IMR-90 (cell line): ENCODE measurements around the gene DRAXIN. TPM values are rescaled to one million over a fixed set of nuclear protein-coding genes. Genes with fewer than 3 reads are reported as not detected.

ENCODE experiments used
- ATAC-seq: fragments of 200-7000 bp; cut with Tn5 transposase; 2 replicates; pipeline ENCODE4 v1.9.1; 2020; ENCODE audit warnings: low read depth, mild to moderate bottlenecking, moderate library complexity
- BruUV-seq: library from RNA; stranded (reverse); fragments of 400-500 nt; replicated peaks from 2 replicates; lab custom pipeline; 2021; lab: Mats Ljungman, UMichigan
- CTCF ChIA-PET: fragments of 300-600 bp; formaldehyde crosslinking; extraction: SDS; loops from one replicate; lab custom pipeline; 2021; ENCODE audit warnings: antibody characterized with exemption; lab: Yijun Ruan, JAX
- POLR2A ChIA-PET: fragments of 300-600 bp; sonication (Branson Sonifier 250); formaldehyde crosslinking; loops from one replicate; lab custom pipeline; 2022; ENCODE audit warnings: antibody characterized with exemption; ENCODE audit not compliant: unreplicated experiment; lab: Charles Lee
- DNase-seq: peaks from one replicate; pipeline ENCODE4 v3.0.0; 2013
- H2AFZ ChIP-seq: replicated peaks from 2 replicates; pipeline ENCODE3; 2013; ENCODE audit warnings: low read length, mild to moderate bottlenecking; ENCODE audit not compliant: poor library complexity
- H2AK5ac ChIP-seq: 2 replicates; pipeline ENCODE4 v1.6.1; 2013; ENCODE audit warnings: low read depth, low read length, inconsistent platforms
- H2AK9ac ChIP-seq: replicated peaks from 2 replicates; pipeline ENCODE3; 2013; ENCODE audit warnings: mild to moderate bottlenecking, low read depth, low read length, moderate library complexity; ENCODE audit not compliant: poor library complexity
- H2BK120ac ChIP-seq: 2 replicates; pipeline ENCODE4 v1.6.1; 2013; ENCODE audit warnings: low read depth, low read length, inconsistent platforms
- H2BK15ac ChIP-seq: 3 replicates; pipeline ENCODE4 v1.6.1; 2013; ENCODE audit warnings: low read depth, low read length, inconsistent platforms
- H2BK20ac ChIP-seq: 2 replicates; pipeline ENCODE4 v1.6.1; 2013; ENCODE audit warnings: low read depth, mild to moderate bottlenecking, inconsistent platforms, low read length, moderate library complexity
- H2BK5ac ChIP-seq: 2 replicates; pipeline ENCODE4 v1.6.1; 2013; ENCODE audit warnings: mild to moderate bottlenecking, low read depth, low read length, inconsistent platforms; ENCODE audit not compliant: poor library complexity, severe bottlenecking
- H3K14ac ChIP-seq: replicated peaks from 2 replicates; pipeline ENCODE4 v1.6.1; 2013; ENCODE audit warnings: low read depth, low read length, inconsistent platforms
- H3K18ac ChIP-seq: 2 replicates; pipeline ENCODE4 v1.6.1; 2013; ENCODE audit warnings: low read depth, low read length, control low read depth
- H3K23ac ChIP-seq: 2 replicates; pipeline ENCODE4 v1.6.1; 2013; ENCODE audit warnings: low read depth, low read length, inconsistent platforms
- H3K27ac ChIP-seq: 2 replicates; pipeline ENCODE4 v1.5.1; 2013; ENCODE audit warnings: mild to moderate bottlenecking, control low read depth, low read length; ENCODE audit not compliant: insufficient read depth
- H3K27me3 ChIP-seq: 2 replicates; pipeline ENCODE4 v1.6.1; 2013; ENCODE audit warnings: low read length; ENCODE audit not compliant: control insufficient read depth, insufficient read depth
- H3K36me3 ChIP-seq: 2 replicates; pipeline ENCODE4 v1.6.1; 2013; ENCODE audit warnings: low read length, mixed read lengths; ENCODE audit not compliant: control insufficient read depth, insufficient read depth
- H3K4ac ChIP-seq: 2 replicates; pipeline ENCODE4 v1.6.1; 2013; ENCODE audit warnings: low read depth, low read length, inconsistent platforms
- H3K4me1 ChIP-seq: 2 replicates; pipeline ENCODE4 v1.6.1; 2013; ENCODE audit warnings: low read length, mixed read lengths; ENCODE audit not compliant: control insufficient read depth, insufficient read depth
- H3K4me2 ChIP-seq: 2 replicates; pipeline ENCODE4 v1.6.1; 2013; ENCODE audit warnings: low read depth, mild to moderate bottlenecking, control low read depth, low read length, moderate library complexity
- H3K4me3 ChIP-seq: 2 replicates; pipeline ENCODE4 v1.5.1; 2013; ENCODE audit warnings: low read depth, mild to moderate bottlenecking, control low read depth, low read length, moderate library complexity; ENCODE audit not compliant: insufficient read depth
- H3K56ac ChIP-seq: 2 replicates; pipeline ENCODE4 v1.6.1; 2013; ENCODE audit warnings: low read length, inconsistent platforms; ENCODE audit not compliant: insufficient read depth; ENCODE audit errors: extremely low read depth
- H3K79me1 ChIP-seq, 2 experiments: 2 replicates each; pipeline ENCODE4 v1.6.1; 2013; ENCODE audit warnings: low read length in 2 of 2, inconsistent platforms in 1 of 2, low read depth in 1 of 2
- H3K9ac ChIP-seq: 2 replicates; pipeline ENCODE4 v1.6.1; 2013; ENCODE audit warnings: low read depth, low read length, control low read depth
- H3K9me1 ChIP-seq: 2 replicates; pipeline ENCODE4 v1.6.1; 2013; ENCODE audit warnings: low read length, inconsistent platforms; ENCODE audit not compliant: insufficient read depth
- H3K9me3 ChIP-seq: 2 replicates; pipeline ENCODE4 v1.6.1; 2013; ENCODE audit warnings: low read length; ENCODE audit not compliant: control insufficient read depth, insufficient read depth
- H4K20me1 ChIP-seq: 2 replicates; pipeline ENCODE4 v1.6.1; 2013; ENCODE audit warnings: low read length, inconsistent platforms; ENCODE audit not compliant: insufficient read depth
- H4K5ac ChIP-seq: 2 replicates; pipeline ENCODE4 v1.6.1; 2013; ENCODE audit warnings: mild to moderate bottlenecking, low read depth, low read length, control low read depth
- H4K8ac ChIP-seq, 2 experiments: 2 replicates each; pipeline ENCODE4 v1.6.1; 2013; ENCODE audit warnings: low read depth in 2 of 2, low read length in 2 of 2, control low read depth in 1 of 2, inconsistent platforms in 1 of 2
- H4K91ac ChIP-seq: 2 replicates; pipeline ENCODE4 v1.6.1; 2013; ENCODE audit warnings: low read depth, low read length, inconsistent platforms; ENCODE audit not compliant: insufficient read depth
- RFX5 ChIP-seq: IDR thresholded peaks from 2 replicates; pipeline ENCODE4 v1.8.0; 2012; ENCODE audit warnings: low read depth, mild to moderate bottlenecking, low read length, moderate library complexity
- WGBS, 2 experiments: methylation state at CpG; one replicate each; pipeline versions ENCODE4 v1.1.5 to v1.1.7; 2013; ENCODE audit warnings: missing lambda C conversion rate in 2 of 2; ENCODE audit not compliant: insufficient read length in 1 of 2; ENCODE audit errors: extremely low coverage in 2 of 2; 5-methylcytosine and 5-hydroxymethylcytosine counted together
- dilution Hi-C: fragments of 300-500 bp; cut with HindIII; formaldehyde crosslinking; loops from one replicate; pipeline ENCODE4 v1.14.3; 2018; ENCODE audit warnings: low sequenced_read_pairs; ENCODE audit not compliant: unreplicated experiment
- in situ Hi-C: fragments of 300-500 bp; cut with MboI; formaldehyde crosslinking; loops from 3 replicates; pipeline ENCODE4 v1.14.3; 2019; ENCODE audit warnings: low sequenced_read_pairs, inconsistent platforms, mixed read lengths
- intact Hi-C: fragments of 100-400 bp; cut with micrococcal nuclease; formaldehyde crosslinking; loops from 2 replicates; pipeline ENCODE4 v1.10.0; 2022
- polyA plus RNA-seq, 3 experiments: library from polyadenylated mRNA; depleted of rRNA; stranded (reverse); fragments of >200 nt; gene quantifications; 2 replicates each; pipeline ENCODE4 v1.2.3, GENCODE V29; 2012; ENCODE audit warnings: low replicate concordance in 1 of 3
- total RNA-seq: library from RNA; depleted of rRNA; stranded (reverse); fragments of >200 nt; gene quantifications from 2 replicates; pipeline ENCODE4 v1.2.3, GENCODE V29; 2012

Gene DRAXIN
- total and polyA plus RNA-seq, 2 of the 4 experiments (the other 2 are of a cell fraction), result under 0.01 to 0.02 TPM

DNA sequence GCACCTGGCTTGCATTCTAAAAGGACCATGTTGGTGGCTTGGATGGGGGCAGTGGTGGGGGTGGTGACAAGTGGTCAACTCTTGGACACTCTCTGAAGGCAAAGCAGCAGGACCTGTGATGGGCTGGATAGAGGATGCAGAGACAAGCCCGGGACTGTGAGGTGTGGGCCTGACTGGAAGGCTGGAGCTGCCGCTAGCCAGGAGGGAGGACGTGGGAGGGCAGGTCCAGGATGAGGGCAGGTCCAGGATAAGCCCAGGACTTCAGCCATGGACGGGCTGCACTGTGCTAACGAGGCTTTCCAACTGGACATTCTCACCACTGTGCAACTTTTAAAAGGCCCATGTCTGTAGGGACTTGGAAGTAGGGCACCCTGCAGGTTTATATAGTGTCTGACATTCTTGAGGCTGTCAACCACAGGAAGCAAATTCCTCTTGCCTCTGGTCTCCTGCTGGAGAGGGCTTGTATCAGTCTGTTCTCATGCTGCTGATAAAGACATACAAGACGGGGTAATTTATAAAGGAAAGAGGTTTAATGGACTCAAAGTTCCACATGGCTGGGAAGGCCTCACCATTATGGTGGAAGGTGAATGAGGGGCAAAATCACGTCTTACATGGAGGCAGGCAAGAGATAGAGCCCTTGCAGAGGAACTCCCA is 62.2 kb downstream of the DRAXIN start:
- no peak overlapping the region for H2BK20ac ChIP-seq
- H4K5ac ChIP-seq, result no peak overlapping the region
- no peak overlapping the region for H3K23ac ChIP-seq
- H3K4ac ChIP-seq, result no peak overlapping the region
- H3K27ac ChIP-seq, result no peak overlapping the region
- TF ChIP-seq RFX5, result no peak
- H3K9ac ChIP-seq, result no peak overlapping the region
- no peaks in the 10 kb centered on the region for H4K20me1 ChIP-seq
- no peaks in the 10 kb centered on the region for H3K4me1 ChIP-seq
- no peak overlapping the region for H2AFZ ChIP-seq
- peaks cover 8% of the 10 kb centered on the region for H3K27me3 ChIP-seq
- H3K4me3 ChIP-seq, result no peak overlapping the region
- H2AK5ac ChIP-seq, result no peak overlapping the region
- intact Hi-C loops (no loop called here), dilution Hi-C loops (no loop called here), in situ Hi-C loops (no loop called here)
- 14% methylated on average over 1 of the region's 7 CpGs; no CpG with 5 or more reads in 1 of the 2 experiments for WGBS, 2 experiments
- POLR2A ChIA-PET, result no interaction called here
- H4K91ac ChIP-seq, result no peak overlapping the region
- ATAC-seq (peak; percentile 38), DNase-seq (no peak)
- no peak overlapping the region for H2BK5ac ChIP-seq
- H2BK120ac ChIP-seq, result no peak overlapping the region
- H3K9me1 ChIP-seq, result no peaks in the 10 kb centered on the region
- CTCF ChIA-PET, result no interaction called here
- peak overlapping the region; percentile 24 for H2AK9ac ChIP-seq
- H3K56ac ChIP-seq, result no peak overlapping the region
- H4K8ac ChIP-seq, result no peak overlapping the region
- H3K4me2 ChIP-seq, result no peak overlapping the region
- H3K9me3 ChIP-seq, result 0 out of 2 replicates have a peak, but pooled peaks cover 2% of the 10 kb centered on the region
- no peak overlapping the region for H3K14ac ChIP-seq
- no peaks in the 10 kb centered on the region for H3K79me1 ChIP-seq
- no TSS peak for BruUV-seq
- H3K36me3 ChIP-seq, result peaks cover 16% of the 10 kb centered on the region
- H3K18ac ChIP-seq, result no peak overlapping the region
- H2BK15ac ChIP-seq, result no peak overlapping the region
